Activated T-helper 1 cell treated with anti-CD3 and anti-CD28 coated beads, Interleukin-12 subunit alpha, Interleukin-12 subunit beta, Interleukin-2, Interleukin-4 antibody, amounts not matched to agents 30 ng/mL and 10 ng/mL and 1 ng/mL, durations not matched to agents 14 hours and 24 hours and 36 hours (primary cell): ENCODE measurements around the gene STAG1. TPM values are rescaled to one million over a fixed set of nuclear protein-coding genes. Genes with fewer than 3 reads are reported as not detected.

Experiments
- DNase-seq: peaks from one replicate; pipeline ENCODE4 v3.0.0; 2021; ENCODE audit warnings: low spot score
- H3K27ac Mint-ChIP-seq: one replicate; pipeline ENCODE4 v1.8.0; 2021; ENCODE audit warnings: mild to moderate bottlenecking, mixed read lengths
- H3K27me3 Mint-ChIP-seq: one replicate; pipeline ENCODE4 v1.8.0; 2022; ENCODE audit warnings: mild to moderate bottlenecking, moderate library complexity, mixed read lengths; ENCODE audit not compliant: insufficient read depth
- H3K36me3 Mint-ChIP-seq: one replicate; pipeline ENCODE4 v1.8.0; 2021; ENCODE audit warnings: low read depth, mixed read lengths
- H3K4me1 Mint-ChIP-seq: one replicate; pipeline ENCODE4 v1.8.0; 2021; ENCODE audit warnings: low read depth, mixed read lengths
- H3K4me3 Mint-ChIP-seq: one replicate; pipeline ENCODE4 v1.8.0; 2021; ENCODE audit warnings: mild to moderate bottlenecking, moderate library complexity, mixed read lengths
- H3K9me3 Mint-ChIP-seq: one replicate; pipeline ENCODE4 v1.8.0; 2021; ENCODE audit warnings: mixed read lengths
- intact Hi-C: fragments of 100-400 bp; cut with micrococcal nuclease; formaldehyde crosslinking; loops from one replicate; pipeline ENCODE4 v1.15.1; 2024
- total RNA-seq: library from RNA; stranded (reverse); gene quantifications from 2 replicates; pipeline ENCODE4 v1.2.3, GENCODE V29; 2022

The STAG1 gene
- total RNA-seq, 1 donor from 2014 or later = 47.1 TPM

DNA sequence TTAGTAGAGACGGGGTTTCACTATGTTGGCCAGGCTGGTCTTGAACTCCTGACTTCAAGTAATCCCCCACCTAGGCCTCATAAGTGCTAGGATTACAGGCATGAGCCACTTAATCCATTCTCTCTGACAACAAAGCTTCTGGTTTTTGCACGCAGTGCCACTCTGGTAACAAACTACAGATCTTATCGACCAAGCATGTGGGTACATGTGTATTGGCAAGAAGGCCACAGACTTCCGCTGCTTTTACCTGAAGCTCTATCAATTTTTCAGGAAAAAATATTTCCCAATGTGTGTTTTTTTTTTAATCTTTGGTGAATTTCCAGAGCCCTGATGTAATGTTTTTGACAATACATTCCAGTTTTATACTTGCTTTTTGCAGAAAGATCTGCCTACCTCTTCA lies 319.5 kb downstream of the STAG1 start:
- H3K9me3 Mint-ChIP-seq = no peaks in the 10 kb centered on the region
- no peak for DNase-seq
- H3K4me1 Mint-ChIP-seq = no peaks in the 10 kb centered on the region
- H3K27me3 Mint-ChIP-seq = no peaks in the 10 kb centered on the region
- peaks cover 9% of the 10 kb centered on the region for H3K36me3 Mint-ChIP-seq
- intact Hi-C loops = no loop called here
- H3K27ac Mint-ChIP-seq = no peak overlapping the region
- H3K4me3 Mint-ChIP-seq = no peak overlapping the region

DNA sequence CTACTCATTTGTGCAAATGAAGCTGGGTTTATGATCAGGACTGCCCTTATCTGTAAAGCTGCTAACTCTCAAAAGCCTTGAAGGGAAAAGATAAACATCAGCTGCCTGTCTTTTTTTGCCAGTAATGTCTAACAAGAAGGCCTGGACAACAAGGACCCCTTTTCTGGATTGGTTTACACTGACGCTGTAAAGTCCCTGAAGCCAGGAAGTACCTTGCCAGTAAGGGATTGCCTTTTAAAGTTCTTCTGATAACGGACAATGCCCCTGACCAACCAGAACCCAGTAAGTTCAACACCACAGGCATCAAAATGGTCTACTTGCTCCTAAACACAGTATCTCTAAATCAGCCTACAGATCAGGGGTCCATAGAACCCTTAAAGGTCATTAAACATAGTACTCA lies 324.0 kb downstream of the STAG1 start:
- Mint-ChIP-seq H3K9me3 (no peaks in the 10 kb centered on the region), H3K4me3 (no peak overlapping the region), H3K4me1 (no peaks in the 10 kb centered on the region), H3K27ac (no peak overlapping the region), H3K27me3 (no peaks in the 10 kb centered on the region), H3K36me3 (peaks cover 10% of the 10 kb centered on the region)
- no peak for DNase-seq
- intact Hi-C loops = no loop called here

DNA sequence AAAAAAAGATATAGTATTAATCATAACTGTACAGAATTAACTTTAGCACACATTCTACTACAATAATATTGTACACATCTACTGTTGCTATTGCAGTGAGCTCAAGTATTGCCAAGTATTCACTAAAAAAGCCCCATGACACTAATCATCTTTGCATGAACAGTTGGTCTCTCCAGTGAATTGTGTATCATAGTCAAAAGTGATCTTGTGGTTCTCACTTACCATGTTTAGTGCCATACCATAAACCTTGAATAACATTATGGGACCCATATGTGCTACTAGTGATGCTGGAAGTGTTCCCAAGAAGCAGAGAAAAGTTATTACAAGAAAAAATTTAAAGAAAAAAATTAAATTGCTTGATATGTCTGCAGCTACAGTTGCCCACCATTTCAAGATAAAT lies 324.9 kb downstream of the STAG1 start:
- H3K4me1 Mint-ChIP-seq = no peaks in the 10 kb centered on the region
- no peak for DNase-seq
- H3K4me3 Mint-ChIP-seq = no peak overlapping the region
- H3K36me3 Mint-ChIP-seq = peaks cover 12% of the 10 kb centered on the region
- H3K27me3 Mint-ChIP-seq = no peaks in the 10 kb centered on the region
- no peak overlapping the region for H3K27ac Mint-ChIP-seq
- intact Hi-C loops = no loop called here
- H3K9me3 Mint-ChIP-seq = no peaks in the 10 kb centered on the region

DNA sequence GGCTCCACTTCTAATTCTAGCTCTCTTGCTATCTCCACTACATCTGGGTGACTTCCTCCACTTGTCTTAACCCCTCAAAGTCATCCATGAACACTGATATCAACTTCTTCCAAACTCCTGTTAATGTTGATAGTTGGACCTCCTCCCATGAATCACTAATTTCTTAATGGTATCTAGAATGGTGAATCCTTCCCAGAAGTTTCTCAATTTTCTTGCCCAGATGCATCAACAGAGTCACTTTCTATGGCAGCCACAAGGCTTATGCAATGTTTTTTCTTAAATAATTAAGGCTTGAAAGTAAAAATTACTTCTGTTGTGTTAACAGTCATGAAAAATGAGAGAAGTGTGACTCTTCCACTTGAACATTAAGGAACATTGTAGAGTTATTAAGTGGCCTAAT lies 337.7 kb downstream of the STAG1 start:
- H3K36me3 Mint-ChIP-seq = peaks cover 10% of the 10 kb centered on the region
- intact Hi-C loops = no loop called here
- no peaks in the 10 kb centered on the region for H3K27me3 Mint-ChIP-seq
- H3K4me3 Mint-ChIP-seq = no peak overlapping the region
- no peaks in the 10 kb centered on the region for H3K9me3 Mint-ChIP-seq
- no peak for DNase-seq
- H3K4me1 Mint-ChIP-seq = no peaks in the 10 kb centered on the region
- H3K27ac Mint-ChIP-seq = no peak overlapping the region

DNA sequence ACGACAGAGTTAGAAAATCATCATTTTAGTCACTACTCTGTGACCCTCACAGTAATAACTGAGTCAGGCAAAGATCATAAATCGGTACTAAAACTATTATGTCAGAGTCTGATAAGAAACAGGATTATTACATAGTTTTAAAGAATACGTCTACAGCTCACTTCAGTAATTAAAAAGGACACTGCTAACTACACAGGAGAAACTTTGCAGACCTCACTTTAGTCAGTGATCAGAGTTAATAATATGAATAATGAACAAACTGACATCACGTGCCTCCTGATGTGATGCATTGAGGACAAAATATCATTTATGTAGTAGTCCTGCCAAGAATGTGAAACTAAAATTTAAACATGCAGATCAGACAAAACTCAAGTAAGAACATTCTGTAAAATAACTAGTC lies 339.9 kb downstream of the STAG1 start:
- Mint-ChIP-seq H3K4me1 (no peaks in the 10 kb centered on the region), H3K27me3 (no peaks in the 10 kb centered on the region), H3K4me3 (no peak overlapping the region), H3K27ac (no peak overlapping the region), H3K9me3 (no peaks in the 10 kb centered on the region), H3K36me3 (peaks cover 8% of the 10 kb centered on the region)
- no peak for DNase-seq
- intact Hi-C loops = no loop called here

DNA sequence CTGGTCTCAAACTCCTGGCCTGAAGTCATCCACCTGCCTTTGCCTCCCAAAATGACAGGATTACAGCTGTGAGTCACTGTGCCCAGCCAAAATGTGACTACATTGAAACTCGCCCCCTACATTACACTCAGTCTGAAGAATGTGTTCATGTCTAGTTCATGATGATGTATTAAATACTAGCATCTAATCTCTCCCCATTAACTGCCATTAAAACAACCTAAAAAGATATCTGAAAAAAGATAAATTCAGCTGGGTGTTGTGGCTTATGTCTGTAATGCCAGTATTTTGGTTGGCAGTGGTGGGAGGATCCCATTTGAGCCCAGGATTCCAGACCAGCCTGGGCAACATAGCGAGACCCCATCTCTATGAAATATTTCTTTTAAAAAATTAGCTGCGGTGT lies 342.6 kb downstream of the STAG1 start:
- H3K9me3 Mint-ChIP-seq = no peaks in the 10 kb centered on the region
- H3K27ac Mint-ChIP-seq = no peak overlapping the region
- no peaks in the 10 kb centered on the region for H3K27me3 Mint-ChIP-seq
- no peak overlapping the region for H3K4me3 Mint-ChIP-seq
- peaks cover 2% of the 10 kb centered on the region for H3K36me3 Mint-ChIP-seq
- no peak for DNase-seq
- no peaks in the 10 kb centered on the region for H3K4me1 Mint-ChIP-seq
- intact Hi-C loops = no loop called here

DNA sequence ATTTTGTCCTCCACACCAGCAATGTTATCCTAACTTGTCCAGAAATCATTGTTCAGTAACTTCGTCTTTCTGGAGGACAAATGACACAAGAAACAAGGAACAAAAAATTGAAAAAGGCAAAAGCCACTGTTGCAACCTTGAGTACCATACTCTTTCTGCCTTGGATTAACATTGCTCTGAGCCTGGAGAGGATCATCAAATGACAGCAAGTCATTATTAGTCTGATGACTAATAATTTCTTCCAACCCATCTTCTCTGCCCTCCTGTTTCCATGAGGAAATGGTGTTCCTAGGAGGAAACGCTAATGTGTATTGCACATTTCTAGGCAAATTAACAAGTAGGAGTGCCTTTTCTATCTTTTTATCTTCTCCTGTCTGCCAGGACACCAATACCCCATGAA lies 348.1 kb downstream of the STAG1 start:
- Mint-ChIP-seq H3K36me3 (peaks cover 2% of the 10 kb centered on the region), H3K9me3 (no peaks in the 10 kb centered on the region), H3K4me1 (no peaks in the 10 kb centered on the region), H3K4me3 (no peak overlapping the region), H3K27me3 (no peaks in the 10 kb centered on the region), H3K27ac (no peak overlapping the region)
- intact Hi-C loops = no loop called here
- DNase-seq = no peak

DNA sequence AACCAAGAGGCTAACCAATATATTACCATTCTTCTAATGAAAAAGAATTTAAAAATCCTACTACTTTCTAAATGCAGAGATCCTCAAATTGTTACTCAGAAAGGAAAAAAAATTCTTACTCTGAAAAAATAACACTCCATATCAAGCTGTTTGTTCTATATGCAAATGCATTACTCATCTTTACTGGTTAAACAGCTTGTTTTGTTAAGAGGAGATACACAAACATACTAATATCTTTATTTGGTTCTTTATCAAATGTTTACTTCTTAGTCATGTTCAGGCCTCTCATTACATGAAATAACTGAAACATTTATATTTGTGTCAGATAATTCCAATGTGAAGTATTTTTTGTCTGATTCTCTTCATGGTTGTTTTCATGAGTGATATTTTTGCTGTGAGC lies 355.3 kb downstream of the STAG1 start:
- Mint-ChIP-seq H3K36me3 (peaks cover 2% of the 10 kb centered on the region), H3K27me3 (no peaks in the 10 kb centered on the region), H3K9me3 (no peaks in the 10 kb centered on the region), H3K27ac (peak overlapping the region; percentile 36), H3K4me3 (no peak overlapping the region), H3K4me1 (no peaks in the 10 kb centered on the region)
- intact Hi-C loops = loop anchor here (10.0 kb wide), 1 partner anchor 198 kb away; no protein-coding TSS in a partner anchor
- DNase-seq = no peak

DNA sequence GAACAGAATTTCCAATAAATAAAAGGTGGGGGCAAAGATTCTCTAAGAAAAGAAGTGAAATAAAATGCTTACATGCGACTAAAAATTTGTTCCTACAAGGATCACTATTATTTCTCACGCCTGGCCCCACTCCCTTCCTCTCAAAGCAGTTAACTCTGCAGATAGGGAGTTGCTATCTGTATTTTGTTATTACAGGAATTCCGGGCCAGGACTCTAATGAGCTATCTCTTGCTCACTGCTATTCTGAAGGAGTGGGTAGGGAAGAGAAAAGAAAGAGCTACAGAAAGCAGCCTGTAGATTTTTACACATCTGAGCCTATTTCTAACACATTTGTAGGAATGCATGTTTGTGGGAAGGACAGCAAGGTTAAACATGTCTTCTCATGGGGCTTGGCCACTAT lies 361.6 kb downstream of the STAG1 start:
- Mint-ChIP-seq H3K9me3 (no peaks in the 10 kb centered on the region), H3K36me3 (peaks cover 2% of the 10 kb centered on the region), H3K4me1 (no peaks in the 10 kb centered on the region), H3K27me3 (no peaks in the 10 kb centered on the region), H3K4me3 (no peak overlapping the region), H3K27ac (no peak overlapping the region)
- DNase-seq = no peak
- intact Hi-C loops = loop anchor here (5.0 to 10.0 kb wide), 2 partner anchors 204 to 472 kb away; partner anchors contain the start of gene NCK1

DNA sequence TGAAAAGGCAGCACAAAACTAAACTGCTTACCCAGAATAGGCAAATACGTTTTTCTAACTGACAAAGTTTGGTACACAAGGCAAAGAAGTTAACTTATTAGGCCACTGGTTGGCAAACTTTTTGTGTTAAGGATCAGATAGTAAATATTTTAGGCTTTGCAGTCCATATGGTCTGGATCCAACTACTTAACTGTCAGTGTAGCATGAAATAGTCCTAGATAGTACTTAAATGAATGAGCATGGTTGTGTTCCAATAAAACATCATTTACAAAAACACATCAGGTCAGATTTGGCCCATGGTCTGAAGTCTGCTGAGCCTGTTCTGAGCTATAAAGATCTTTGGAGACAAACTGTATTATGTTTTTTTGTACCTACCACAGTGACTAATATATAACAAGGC lies 365.1 kb downstream of the STAG1 start:
- Mint-ChIP-seq H3K4me3 (no peak overlapping the region), H3K9me3 (no peaks in the 10 kb centered on the region), H3K27ac (no peak overlapping the region), H3K27me3 (no peaks in the 10 kb centered on the region), H3K4me1 (no peaks in the 10 kb centered on the region), H3K36me3 (peaks cover 2% of the 10 kb centered on the region)
- intact Hi-C loops = no loop called here
- no peak for DNase-seq

DNA sequence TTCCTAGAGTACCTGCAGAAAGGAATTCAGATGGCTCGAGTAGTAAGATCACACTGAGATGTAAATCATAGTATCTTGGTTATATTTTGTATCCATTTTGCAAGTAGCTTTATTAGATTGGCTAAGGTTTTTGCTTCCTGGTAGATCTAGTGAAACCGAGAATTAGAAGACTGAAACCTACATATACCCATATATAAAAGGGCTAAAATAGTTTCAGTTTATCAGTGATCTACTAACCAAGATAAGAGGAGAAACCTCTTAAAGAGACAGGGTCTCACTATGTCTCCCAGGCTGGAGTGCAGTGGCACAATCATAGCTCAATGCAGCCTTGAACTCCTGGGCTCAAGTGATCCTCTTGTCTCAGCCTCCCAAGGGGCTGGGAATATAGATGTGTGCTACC lies 366.7 kb downstream of the STAG1 start:
- no peak for DNase-seq
- intact Hi-C loops = no loop called here
- H3K36me3 Mint-ChIP-seq = peaks cover 4% of the 10 kb centered on the region
- no peaks in the 10 kb centered on the region for H3K4me1 Mint-ChIP-seq
- H3K27ac Mint-ChIP-seq = no peak overlapping the region
- no peaks in the 10 kb centered on the region for H3K27me3 Mint-ChIP-seq
- H3K9me3 Mint-ChIP-seq = no peaks in the 10 kb centered on the region
- no peak overlapping the region for H3K4me3 Mint-ChIP-seq

DNA sequence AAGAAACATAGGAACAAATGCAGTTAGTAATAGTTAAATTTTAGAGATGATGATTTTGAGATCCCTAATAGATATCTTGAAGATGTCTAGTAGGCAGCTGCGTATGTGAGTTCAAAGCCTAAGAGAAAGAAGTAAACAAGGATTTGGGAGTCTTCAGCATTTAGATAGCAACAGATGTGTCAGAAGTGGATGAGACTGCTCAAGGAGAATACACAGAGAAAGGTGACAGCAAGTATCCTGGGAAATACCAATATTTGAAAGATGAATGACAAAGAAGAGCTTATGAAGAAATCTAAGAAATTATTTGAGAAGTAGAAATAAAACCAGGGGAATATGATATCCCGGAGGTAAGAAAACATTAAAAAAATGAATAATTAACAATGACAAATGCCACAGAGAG lies 371.1 kb downstream of the STAG1 start:
- intact Hi-C loops = no loop called here

DNA sequence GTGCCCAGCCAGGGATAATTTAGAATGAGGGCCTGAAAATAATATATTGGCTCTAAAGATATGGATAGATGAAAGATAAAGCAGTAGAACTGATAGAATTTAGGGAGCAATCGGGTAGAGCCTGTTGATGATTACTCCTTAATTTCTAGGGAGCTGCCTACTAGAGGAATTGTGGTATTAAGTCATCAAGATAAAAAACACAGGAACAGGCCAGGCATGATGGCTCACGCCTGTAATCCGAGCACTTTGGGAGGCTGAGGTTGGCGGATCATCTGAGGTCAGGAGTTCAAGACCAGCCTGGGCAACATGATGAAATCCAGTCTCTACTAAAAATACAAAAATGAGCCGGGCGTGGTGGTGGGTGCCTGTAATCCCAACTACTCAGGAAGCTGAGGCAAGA lies 371.6 kb downstream of the STAG1 start:
- Mint-ChIP-seq H3K36me3 (peaks cover 10% of the 10 kb centered on the region), H3K4me3 (no peak overlapping the region), H3K27ac (no peak overlapping the region), H3K4me1 (no peaks in the 10 kb centered on the region), H3K9me3 (no peaks in the 10 kb centered on the region), H3K27me3 (no peaks in the 10 kb centered on the region)
- no peak for DNase-seq
- intact Hi-C loops = no loop called here

More for the DNA sequence above, 371.1 kb downstream of the STAG1 start:
- no peaks in the 10 kb centered on the region for H3K4me1 Mint-ChIP-seq
- no peak overlapping the region for H3K27ac Mint-ChIP-seq
- no peaks in the 10 kb centered on the region for H3K9me3 Mint-ChIP-seq
- no peak overlapping the region for H3K4me3 Mint-ChIP-seq
- peaks cover 10% of the 10 kb centered on the region for H3K36me3 Mint-ChIP-seq
- H3K27me3 Mint-ChIP-seq = no peaks in the 10 kb centered on the region
- no peak for DNase-seq

DNA sequence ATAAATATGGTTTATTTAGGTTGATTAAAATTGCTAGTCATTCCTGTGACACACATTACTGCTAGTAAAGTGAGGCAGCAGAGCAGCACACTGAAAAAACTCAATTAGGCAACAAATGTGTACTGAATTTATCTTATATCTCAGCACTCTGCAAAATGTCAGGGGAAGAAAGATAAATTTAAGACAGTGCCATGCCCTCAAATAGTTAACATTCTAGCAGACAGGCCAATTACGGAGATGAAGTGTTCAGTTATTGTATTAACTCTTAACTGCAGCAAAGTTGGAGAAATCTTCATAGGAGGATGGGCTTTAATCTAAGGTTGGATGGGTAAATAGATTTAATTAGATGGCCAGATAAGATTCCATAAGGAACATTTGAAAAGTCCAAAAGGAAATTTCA lies 374.2 kb downstream of the STAG1 start:
- DNase-seq = no peak
- no peaks in the 10 kb centered on the region for H3K4me1 Mint-ChIP-seq
- H3K27me3 Mint-ChIP-seq = no peaks in the 10 kb centered on the region
- no peaks in the 10 kb centered on the region for H3K9me3 Mint-ChIP-seq
- no peak overlapping the region for H3K27ac Mint-ChIP-seq
- H3K36me3 Mint-ChIP-seq = peaks cover 24% of the 10 kb centered on the region
- no peak overlapping the region for H3K4me3 Mint-ChIP-seq
- intact Hi-C loops = no loop called here
